H9 (cell line): ENCODE results near the gene TBC1D5. TPM values are rescaled to one million over a fixed set of nuclear protein-coding genes. Genes with fewer than 3 reads are reported as not detected.

ENCODE experiments used
- DNase-seq: peaks from one replicate; pipeline ENCODE4 v3.0.0-alpha.2; 2017
- H2AFZ ChIP-seq: one replicate; pipeline ENCODE4 v1.6.1; 2013; ENCODE audit warnings: mild to moderate bottlenecking, low read length, control low read depth, moderate library complexity
- H2AK5ac ChIP-seq: 2 replicates; pipeline ENCODE4 v1.6.1; 2013; ENCODE audit warnings: low read length, control low read depth, mixed read lengths; ENCODE audit not compliant: insufficient read length
- H2BK120ac ChIP-seq: one replicate; pipeline ENCODE4 v1.6.1; 2013; ENCODE audit warnings: low read depth, mild to moderate bottlenecking, low read length, control low read depth, inconsistent platforms; ENCODE audit not compliant: poor library complexity, severe bottlenecking
- H2BK12ac ChIP-seq: 2 replicates; pipeline ENCODE4 v1.6.1; 2013; ENCODE audit warnings: low read length, control low read depth, mixed read lengths, low read depth; ENCODE audit not compliant: insufficient read length
- H2BK15ac ChIP-seq: 2 replicates; pipeline ENCODE4 v1.6.1; 2013; ENCODE audit warnings: low read depth, low read length, control low read depth
- H2BK20ac ChIP-seq: one replicate; pipeline ENCODE4 v1.6.1; 2013; ENCODE audit warnings: low read depth, mild to moderate bottlenecking, low read length, control low read depth, inconsistent platforms; ENCODE audit not compliant: poor library complexity, severe bottlenecking
- H2BK5ac ChIP-seq: 2 replicates; pipeline ENCODE4 v1.6.1; 2013; ENCODE audit warnings: low read length, control low read depth, mixed read lengths; ENCODE audit not compliant: insufficient read length
- H3K14ac ChIP-seq: 2 replicates; pipeline ENCODE4 v1.6.1; 2013; ENCODE audit warnings: low read length, control low read depth; ENCODE audit not compliant: insufficient read depth
- H3K18ac ChIP-seq: 2 replicates; pipeline ENCODE4 v1.6.1; 2013; ENCODE audit warnings: low read depth, mild to moderate bottlenecking, mixed read lengths, low read length, control low read depth; ENCODE audit not compliant: insufficient read length
- H3K23ac ChIP-seq: 2 replicates; pipeline ENCODE4 v1.6.1; 2013; ENCODE audit warnings: low read length, control low read depth, mixed read lengths, low read depth; ENCODE audit not compliant: insufficient read length
- H3K23me2 ChIP-seq: 2 replicates; pipeline ENCODE4 v1.6.1; 2013; ENCODE audit warnings: low read depth, mild to moderate bottlenecking, mixed read lengths, low read length, control low read depth; ENCODE audit not compliant: insufficient read length, poor library complexity, severe bottlenecking
- H3K27ac ChIP-seq: 2 replicates; pipeline ENCODE4 v1.5.1; 2013; ENCODE audit warnings: low read length, control low read depth, mixed read lengths, low read depth; ENCODE audit not compliant: insufficient read length
- H3K27me3 ChIP-seq: 2 replicates; pipeline ENCODE4 v1.6.1; 2013; ENCODE audit warnings: low read length, control low read depth, inconsistent platforms; ENCODE audit not compliant: insufficient read depth
- H3K4ac ChIP-seq: 2 replicates; pipeline ENCODE4 v1.6.1; 2013; ENCODE audit warnings: low read depth, mild to moderate bottlenecking, control low read depth, inconsistent platforms, low read length, moderate library complexity
- H3K4me1 ChIP-seq: 2 replicates; pipeline ENCODE4 v1.6.1; 2013; ENCODE audit warnings: low read length, control low read depth, inconsistent platforms; ENCODE audit not compliant: insufficient read depth
- H3K4me2 ChIP-seq: 2 replicates; pipeline ENCODE4 v1.6.1; 2013; ENCODE audit warnings: low read length, control low read depth, mixed read lengths; ENCODE audit not compliant: insufficient read length, insufficient read depth
- H3K56ac ChIP-seq: 2 replicates; pipeline ENCODE4 v1.6.1; 2013; ENCODE audit warnings: low read depth, mild to moderate bottlenecking, mixed read lengths, low read length, control low read depth; ENCODE audit not compliant: insufficient read length
- H3K79me1 ChIP-seq: 2 replicates; pipeline ENCODE4 v1.6.1; 2013; ENCODE audit warnings: low read depth, mild to moderate bottlenecking, moderate library complexity, low read length, control low read depth, inconsistent platforms; ENCODE audit not compliant: insufficient read depth, poor library complexity, severe bottlenecking
- H3K79me2 ChIP-seq: 2 replicates; pipeline ENCODE4 v1.6.1; 2013; ENCODE audit warnings: low read length, control low read depth, inconsistent platforms; ENCODE audit not compliant: insufficient read depth
- H3K9ac ChIP-seq: 2 replicates; pipeline ENCODE4 v1.6.1; 2013; ENCODE audit warnings: low read length, control low read depth, mixed read lengths; ENCODE audit not compliant: insufficient read length; ENCODE audit errors: extremely low read depth
- H3K9me3 ChIP-seq: one replicate; pipeline ENCODE4 v1.6.1; 2013; ENCODE audit warnings: low read depth, low read length, inconsistent platforms; ENCODE audit not compliant: control insufficient read depth
- H3T11ph ChIP-seq: one replicate; pipeline ENCODE4 v1.6.1; 2013; ENCODE audit warnings: mild to moderate bottlenecking, low read length, control low read depth, inconsistent platforms
- H4K20me1 ChIP-seq: one replicate; pipeline ENCODE4 v1.6.1; 2013; ENCODE audit not compliant: control insufficient read depth, insufficient read length, insufficient read depth
- H4K5ac ChIP-seq: 2 replicates; pipeline ENCODE4 v1.6.1; 2013; ENCODE audit warnings: low read depth, mild to moderate bottlenecking, mixed read lengths, low read length, control low read depth; ENCODE audit not compliant: insufficient read length
- H4K8ac ChIP-seq: replicated peaks from 2 replicates; pipeline ENCODE4 v1.6.1; 2013; ENCODE audit warnings: low read length, control low read depth, mixed read lengths, low read depth; ENCODE audit not compliant: insufficient read length
- H4K91ac ChIP-seq: 2 replicates; pipeline ENCODE4 v1.6.1; 2013; ENCODE audit warnings: low read depth, mild to moderate bottlenecking, moderate library complexity, mixed read lengths, low read length, control low read depth; ENCODE audit not compliant: insufficient read length
- H3K27ac Mint-ChIP-seq, 3 experiments: 2 replicates in 2 of 3; 3 replicates in 1 of 3; pipeline ENCODE4 v1.8.0; 2020 to 2021; ENCODE audit warnings: mixed read lengths in 3 of 3, mild to moderate bottlenecking in 1 of 3, moderate library complexity in 1 of 3
- H3K27me3 Mint-ChIP-seq: 2 replicates; pipeline ENCODE4 v1.8.0; 2021; ENCODE audit warnings: low read depth, mild to moderate bottlenecking, moderate library complexity, mixed read lengths
- H3K36me3 Mint-ChIP-seq, 3 experiments: 2 replicates in 2 of 3; 3 replicates in 1 of 3; pipeline ENCODE4 v1.8.0; 2020 to 2021; ENCODE audit warnings: low read depth in 3 of 3, mixed read lengths in 3 of 3; ENCODE audit not compliant: insufficient read depth in 1 of 3
- H3K4me1 Mint-ChIP-seq, 2 experiments: 2 replicates each; pipeline ENCODE4 v1.8.0; 2020; ENCODE audit warnings: mixed read lengths in 2 of 2
- H3K4me3 Mint-ChIP-seq, 2 experiments: 2 replicates in 1 of 2; 3 replicates in 1 of 2; pipeline ENCODE4 v1.8.0; 2020 to 2021; ENCODE audit warnings: mild to moderate bottlenecking in 2 of 2, mixed read lengths in 2 of 2, moderate library complexity in 1 of 2
- H3K9me3 Mint-ChIP-seq, 2 experiments: 2 replicates in 1 of 2; 3 replicates in 1 of 2; pipeline ENCODE4 v1.8.0; 2020; ENCODE audit warnings: mild to moderate bottlenecking in 2 of 2, mixed read lengths in 2 of 2, moderate library complexity in 1 of 2
- CTCF ChIP-seq: fragments of 200-600 bp; sonication (generic); conservative IDR thresholded peaks from 3 replicates; pipeline ENCODE4 v1.8.0; 2021; ENCODE audit warnings: antibody characterized with exemption, mild to moderate bottlenecking
- WGBS: extraction: QIAGEN DNeasy Blood & Tissue Kit; methylation state at CpG from one replicate; pipeline ENCODE4 v1.1.7; 2013; ENCODE audit warnings: missing lambda C conversion rate, low lambda C conversion rate, mixed read lengths; ENCODE audit not compliant: insufficient read length; ENCODE audit errors: extremely low coverage; 5-methylcytosine and 5-hydroxymethylcytosine counted together
- total RNA-seq: library from RNA; stranded (reverse); gene quantifications from 2 replicates; pipeline ENCODE4 v1.2.1, GENCODE V29; 2021

The TBC1D5 gene
- total RNA-seq, 1 experiment from 2014 or later, result 25.0 TPM

DNA sequence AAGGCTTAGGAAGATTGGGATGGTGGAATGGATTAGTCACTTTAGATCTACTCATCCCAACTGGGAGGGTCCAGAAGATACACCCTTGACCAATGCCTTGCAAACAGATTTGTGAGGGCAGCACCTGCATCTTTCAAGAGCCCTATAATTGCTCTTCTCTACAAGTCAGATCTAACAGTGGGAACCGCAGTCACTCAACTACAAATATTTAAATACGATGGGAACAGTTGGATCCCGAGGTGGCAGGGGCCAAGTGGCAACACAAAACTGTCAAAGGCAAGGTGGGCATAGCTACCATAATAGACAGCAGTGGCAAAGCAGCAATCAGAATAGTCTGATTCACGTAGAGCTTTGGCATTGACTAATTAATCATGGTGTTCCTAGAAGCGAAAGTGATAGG lies 152.0 kb downstream of the TBC1D5 start:
- Histone ChIP-seq H2AK5ac (no peak overlapping the region), H3K4me1 (no peaks in the 10 kb centered on the region), H3K14ac (no peak overlapping the region), H2AFZ (no peak overlapping the region), H4K5ac (no peak overlapping the region), H3K79me1 (no peaks in the 10 kb centered on the region), H3K23me2 (no peaks in the 10 kb centered on the region), H2BK5ac (no peak overlapping the region), H2BK120ac (no peak overlapping the region), H3K27ac (no peak overlapping the region), H3K79me2 (no peaks in the 10 kb centered on the region), H2BK15ac (no peak overlapping the region), H3K4ac (no peak overlapping the region), H3K27me3 (no peaks in the 10 kb centered on the region), H3T11ph (no peak overlapping the region), H3K56ac (no peak overlapping the region), H3K4me2 (no peak overlapping the region), H3K9ac (no peak overlapping the region), H4K91ac (no peak overlapping the region), H3K18ac (no peak overlapping the region), H2BK12ac (no peak overlapping the region), H4K20me1 (no peaks in the 10 kb centered on the region), H3K23ac (no peak overlapping the region), H2BK20ac (no peak overlapping the region), H3K9me3 (no peaks in the 10 kb centered on the region), H4K8ac (no peak overlapping the region)
- Mint-ChIP-seq H3K27me3 (no peaks in the 10 kb centered on the region), H3K9me3 (peaks cover 17 to 19% of the 10 kb centered on the region in 2 experiments), H3K4me3 (no peak overlapping the region), H3K27ac (no peak overlapping the region), H3K36me3 (peaks cover 18 to 20% (median 20%) of the 10 kb centered on the region in 3 experiments), H3K4me1 (peaks cover 11 to 15% of the 10 kb centered on the region in 2 experiments)
- no peak for TF ChIP-seq CTCF
- no peak for DNase-seq
- no CpG with 5 or more reads among the region's 5 CpGs for WGBS
